ENCODE data around the gene ATP1A3.

Gene ATP1A3

GRCh38 chr19:41978470-41978869 is 15.6 kb downstream of the ATP1A3 start:
- TF ChIP-seq CTCF (IDR thresholded peaks at IDR 0.05; ENCODE audit: insufficient read depth, low read depth, low read length, missing control alignments): no peak
- no peak overlapping the region for H3K4me3 ChIP-seq (ENCODE audit: low read depth, low read length)
- DNase-seq (ENCODE audit: low read depth): no peak

- no peak for DNase-seq (ENCODE audit: low read depth)
- no peak overlapping the region for H3K4me3 ChIP-seq (ENCODE audit: low read depth, low read length)
- no peak for TF ChIP-seq CTCF (IDR thresholded peaks at IDR 0.05; ENCODE audit: insufficient read depth, low read depth, low read length, missing control alignments)
These were observed 16.1 kb downstream of the ATP1A3 start for GRCh38 chr19:41977916-41978315.

GRCh38 chr19:41974652-41975051 is 19.4 kb downstream of the ATP1A3 start:
- no peak overlapping the region for H3K4me3 ChIP-seq (ENCODE audit: low read depth, low read length)
- DNase-seq (ENCODE audit: low read depth): no peak
- no peak for TF ChIP-seq CTCF (IDR thresholded peaks at IDR 0.05; ENCODE audit: insufficient read depth, low read depth, low read length, missing control alignments)

GRCh38 chr19:41971363-41971762 is 22.7 kb downstream of the ATP1A3 start:
- DNase-seq (ENCODE audit: low read depth): no peak
- no peak overlapping the region for H3K4me3 ChIP-seq (ENCODE audit: low read depth, low read length)
- no peak for TF ChIP-seq CTCF (IDR thresholded peaks at IDR 0.05; ENCODE audit: insufficient read depth, low read depth, low read length, missing control alignments)

- DNase-seq (ENCODE audit: low read depth): no peak
- no peak for TF ChIP-seq CTCF (IDR thresholded peaks at IDR 0.05; ENCODE audit: insufficient read depth, low read depth, low read length, missing control alignments)
- no peak overlapping the region for H3K4me3 ChIP-seq (ENCODE audit: low read depth, low read length)
These were observed 24.1 kb downstream of the ATP1A3 start for GRCh38 chr19:41969772-41970458.

GRCh38 chr19:41968751-41969595 is 25.1 kb downstream of the ATP1A3 start:
- no peak for TF ChIP-seq CTCF (IDR thresholded peaks at IDR 0.05; ENCODE audit: insufficient read depth, low read depth, low read length, missing control alignments)
- no peak for DNase-seq (ENCODE audit: low read depth)
- no peak overlapping the region for H3K4me3 ChIP-seq (ENCODE audit: low read depth, low read length)
